A673 (cell line): ENCODE measurements around the gene PDE4B. TPM values are rescaled to one million over a fixed set of nuclear protein-coding genes. Genes with fewer than 3 reads are reported as not detected.

ENCODE experiments used
- BruUV-seq: library from RNA; stranded (reverse); fragments of 400-500 nt; replicated peaks from 2 replicates; lab custom pipeline; 2021; lab: Mats Ljungman, UMichigan
- CTCF ChIA-PET: fragments of 300-600 bp; sonication (Branson Sonifier 250); formaldehyde crosslinking; loops from one replicate; lab custom pipeline; 2022; ENCODE audit warnings: antibody characterized with exemption; lab: Charles Lee
- POLR2A ChIA-PET: fragments of 300-600 bp; sonication (Branson Sonifier 250); formaldehyde crosslinking; loops from one replicate; lab custom pipeline; 2022; ENCODE audit warnings: antibody characterized with exemption; ENCODE audit not compliant: low non-redundant PET; lab: Charles Lee
- DNase-seq: peaks from one replicate; pipeline ENCODE4 v3.0.0-alpha.2; 2015; ENCODE audit warnings: low spot score
- H3K27ac ChIP-seq: fragments of 200-600 bp; sonication (generic); 2 replicates; pipeline ENCODE4 v1.5.1; 2016; ENCODE audit warnings: mixed run types, low read depth, mild to moderate bottlenecking, mixed read lengths, antibody characterized with exemption, low read length; ENCODE audit not compliant: poor library complexity, severe bottlenecking
- H3K27me3 ChIP-seq: fragments of 200-600 bp; sonication (generic); replicated peaks from 2 replicates; pipeline ENCODE4 v1.6.1; 2017; ENCODE audit warnings: mixed run types, low read depth, mild to moderate bottlenecking, mixed read lengths, antibody characterized with exemption, low read length; ENCODE audit not compliant: insufficient read depth, poor library complexity
- H3K36me3 ChIP-seq: fragments of 200-600 bp; sonication (generic); 2 replicates; pipeline ENCODE4 v1.6.1; 2016; ENCODE audit warnings: mixed run types, mild to moderate bottlenecking, mixed read lengths, antibody characterized with exemption, low read length; ENCODE audit not compliant: insufficient read depth, poor library complexity, severe bottlenecking
- H3K4me1 ChIP-seq: fragments of 200-600 bp; sonication (generic); 2 replicates; pipeline ENCODE4 v1.6.1; 2017; ENCODE audit warnings: mixed run types, mild to moderate bottlenecking, mixed read lengths, antibody characterized with exemption, low read length; ENCODE audit not compliant: insufficient read depth, poor library complexity, severe bottlenecking
- H3K4me3 ChIP-seq: fragments of 200-600 bp; sonication (generic); 2 replicates; pipeline ENCODE4 v1.5.1; 2016; ENCODE audit warnings: low read depth, mixed run types, mild to moderate bottlenecking, mixed read lengths, low read length; ENCODE audit not compliant: poor library complexity, severe bottlenecking
- H3K9me3 ChIP-seq: fragments of 200-600 bp; sonication (generic); 2 replicates; pipeline ENCODE4 v1.6.1; 2016; ENCODE audit warnings: mixed run types, low read depth, mild to moderate bottlenecking, mixed read lengths, antibody characterized with exemption, low read length; ENCODE audit not compliant: poor library complexity, severe bottlenecking
- EZH2 ChIP-seq: fragments of 200-600 bp; sonication (generic); IDR thresholded peaks from 2 replicates; pipeline ENCODE4 v1.6.1; 2017; ENCODE audit warnings: borderline replicate concordance, low read depth, mild to moderate bottlenecking, mixed read lengths, antibody characterized with exemption, low read length; ENCODE audit not compliant: poor library complexity, severe bottlenecking
- intact Hi-C: fragments of 100-400 bp; cut with micrococcal nuclease; formaldehyde crosslinking; loops from one replicate; pipeline ENCODE4 v1.10.0; 2022; ENCODE audit not compliant: unreplicated experiment
- total RNA-seq: library from RNA; stranded (reverse); gene quantifications from 2 replicates; pipeline ENCODE4 v1.2.3, GENCODE V29; 2021
- TF ChIP-seq, protein P1 (sequence below): fragments of 300-800, 200-600 bp; sonication (generic); conservative IDR thresholded peaks from 2 replicates; pipeline ENCODE4 v1.5.1; 2017; ENCODE audit warnings: low read depth, mild to moderate bottlenecking, antibody characterized with exemption, low read length, moderate library complexity, mixed read lengths

PDE4B gene
- total RNA-seq, 1 experiment from 2014 or later = 20.0 TPM

DNA sequence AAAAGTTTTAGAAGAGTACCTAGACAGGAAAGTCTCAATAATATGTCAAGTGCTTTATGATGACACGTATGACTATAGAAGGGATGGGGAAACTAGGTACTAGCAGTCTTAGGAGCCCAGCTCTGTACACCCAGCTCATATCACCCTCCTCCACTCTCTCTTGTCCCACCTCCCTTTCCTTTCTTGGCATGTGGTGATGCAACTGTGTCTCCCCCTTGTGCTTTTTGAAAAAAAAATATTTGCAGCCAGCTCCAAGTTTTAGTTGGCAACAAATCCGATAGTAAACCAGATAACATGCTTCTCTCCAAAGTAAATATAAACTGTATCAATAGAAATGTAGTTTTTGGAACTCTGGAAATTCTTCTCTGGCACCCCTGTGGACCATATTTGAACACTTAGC, 280.7 kb downstream of the PDE4B start:
- Histone ChIP-seq H3K9me3 (no peaks in the 10 kb centered on the region), H3K36me3 (no peaks in the 10 kb centered on the region), H3K4me3 (no peak overlapping the region), H3K27me3 (no peaks in the 10 kb centered on the region), H3K4me1 (peaks cover 10% of the 10 kb centered on the region), H3K27ac (no peak overlapping the region)
- DNase-seq = no peak
- TF ChIP-seq, protein P1, sequence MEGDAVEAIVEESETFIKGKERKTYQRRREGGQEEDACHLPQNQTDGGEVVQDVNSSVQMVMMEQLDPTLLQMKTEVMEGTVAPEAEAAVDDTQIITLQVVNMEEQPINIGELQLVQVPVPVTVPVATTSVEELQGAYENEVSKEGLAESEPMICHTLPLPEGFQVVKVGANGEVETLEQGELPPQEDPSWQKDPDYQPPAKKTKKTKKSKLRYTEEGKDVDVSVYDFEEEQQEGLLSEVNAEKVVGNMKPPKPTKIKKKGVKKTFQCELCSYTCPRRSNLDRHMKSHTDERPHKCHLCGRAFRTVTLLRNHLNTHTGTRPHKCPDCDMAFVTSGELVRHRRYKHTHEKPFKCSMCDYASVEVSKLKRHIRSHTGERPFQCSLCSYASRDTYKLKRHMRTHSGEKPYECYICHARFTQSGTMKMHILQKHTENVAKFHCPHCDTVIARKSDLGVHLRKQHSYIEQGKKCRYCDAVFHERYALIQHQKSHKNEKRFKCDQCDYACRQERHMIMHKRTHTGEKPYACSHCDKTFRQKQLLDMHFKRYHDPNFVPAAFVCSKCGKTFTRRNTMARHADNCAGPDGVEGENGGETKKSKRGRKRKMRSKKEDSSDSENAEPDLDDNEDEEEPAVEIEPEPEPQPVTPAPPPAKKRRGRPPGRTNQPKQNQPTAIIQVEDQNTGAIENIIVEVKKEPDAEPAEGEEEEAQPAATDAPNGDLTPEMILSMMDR = no peak
- TF ChIP-seq EZH2 = no peak
- ChIA-PET CTCF (no interaction called here), POLR2A (no interaction called here)
- no TSS peak for BruUV-seq
- intact Hi-C loops = no loop called here

DNA sequence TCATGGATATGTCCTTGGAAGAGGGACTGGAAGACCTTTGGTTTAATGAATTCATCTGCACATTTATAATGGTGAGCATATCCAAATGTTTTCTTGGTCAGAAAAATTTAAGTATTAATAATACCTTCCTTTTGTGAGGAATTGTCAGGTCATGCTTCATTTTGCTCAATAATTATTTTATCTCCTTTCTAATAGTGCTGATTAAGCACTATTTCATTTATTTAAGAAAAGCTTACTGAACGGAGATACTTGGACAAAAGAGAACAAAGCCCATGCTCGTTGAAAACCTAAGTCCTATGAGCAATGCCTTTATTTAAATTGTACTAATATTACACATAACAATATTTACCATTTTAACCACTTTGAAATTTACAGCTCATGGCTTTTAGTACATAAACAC, 281.5 kb downstream of the PDE4B start:
- H3K9me3 ChIP-seq = no peaks in the 10 kb centered on the region
- BruUV-seq = no TSS peak
- TF ChIP-seq EZH2 = no peak
- TF ChIP-seq, protein P1 = no peak
- POLR2A ChIA-PET = no interaction called here
- no peak overlapping the region for H3K27ac ChIP-seq
- CTCF ChIA-PET = no interaction called here
- H3K36me3 ChIP-seq = no peaks in the 10 kb centered on the region
- no peak overlapping the region for H3K4me3 ChIP-seq
- intact Hi-C loops = no loop called here
- H3K4me1 ChIP-seq = peaks cover 10% of the 10 kb centered on the region
- no peak for DNase-seq
- no peaks in the 10 kb centered on the region for H3K27me3 ChIP-seq

DNA sequence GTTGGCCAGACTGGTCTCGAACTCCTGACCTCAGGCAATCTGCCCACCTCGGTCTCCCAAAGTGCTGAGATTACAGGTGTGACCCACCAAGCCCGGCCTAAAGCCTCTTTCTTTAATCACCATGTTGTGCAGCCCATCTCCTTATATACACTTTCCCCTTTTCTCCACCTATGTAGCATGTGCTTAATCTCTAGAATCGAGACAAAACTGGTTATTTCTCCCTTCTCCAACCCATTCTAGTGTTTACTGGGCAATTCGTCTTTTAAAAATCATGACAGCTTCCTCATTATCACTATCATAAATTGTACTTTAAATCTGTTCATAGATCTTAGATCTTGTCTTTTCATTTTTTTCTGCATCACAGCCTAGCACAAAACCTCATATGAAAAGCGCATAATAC, 285.7 kb downstream of the PDE4B start:
- H3K36me3 ChIP-seq = no peaks in the 10 kb centered on the region
- no peak overlapping the region for H3K27ac ChIP-seq
- no peak overlapping the region for H3K4me3 ChIP-seq
- TF ChIP-seq, protein P1 = no peak
- no peak for TF ChIP-seq EZH2
- BruUV-seq = no TSS peak
- DNase-seq = no peak
- H3K27me3 ChIP-seq = no peaks in the 10 kb centered on the region
- ChIA-PET CTCF (no interaction called here), POLR2A (no interaction called here)
- H3K9me3 ChIP-seq = no peaks in the 10 kb centered on the region
- no peaks in the 10 kb centered on the region for H3K4me1 ChIP-seq
- intact Hi-C loops = no loop called here
